Measurements from ENCODE around the gene CZIB. TPM values are rescaled to one million over a fixed set of nuclear protein-coding genes. Genes with fewer than 3 reads are reported as not detected.

The CZIB gene
- total and polyA plus RNA-seq, 2 of the 13 experiments (the other 11 are each of a cell fraction or from before 2014, with no cell fraction given) = 49.2 to 67.0 TPM

- TF ChIP-seq POLR2G (IDR thresholded peaks at IDR 0.05; ENCODE audit: low read depth, low read length) (peak; percentile 34; the same call in 1 of the 2 replicates), NKX3-1 (CRISPR knock-in tag; IDR thresholded peaks at IDR 0.05) (0 out of 2 replicates have a peak, but pooled peaks have one; percentile 43), ZNF484 (CRISPR knock-in tag; IDR thresholded peaks at IDR 0.05; ENCODE audit: borderline replicate concordance, low read depth) (no peak), ZNF362 (CRISPR knock-in tag; IDR thresholded peaks at IDR 0.05; ENCODE audit: borderline replicate concordance) (peak; percentile 17; the same call in 1 of the 2 replicates), ZNF597 (CRISPR knock-in tag; IDR thresholded peaks at IDR 0.05) (no peak), E2F5 (CRISPR knock-in tag; conservative IDR thresholded peaks at IDR 0.05) (no peak), TCF7L2 (IDR thresholded peaks at IDR 0.05; ENCODE audit: low read depth, low read length) (peak; percentile 35; the same call in 1 of the 2 replicates), PTBP1 (IDR thresholded peaks at IDR 0.05; ENCODE audit: low read depth, low read length, poor library complexity, severe bottlenecking) (no peak), ZNF468 (CRISPR knock-in tag; IDR thresholded peaks at IDR 0.05) (no peak), PHF20 (CRISPR knock-in tag; IDR thresholded peaks at IDR 0.05) (0 out of 2 replicates have a peak, but pooled peaks have one; percentile 28), ZNF432 (CRISPR knock-in tag; IDR thresholded peaks at IDR 0.05; ENCODE audit: borderline replicate concordance) (no peak), MAFF (IDR thresholded peaks at IDR 0.05; ENCODE audit: low read depth, low read length) (no peak), REPIN1 (CRISPR knock-in tag; IDR thresholded peaks at IDR 0.05; ENCODE audit: borderline replicate concordance, low read depth) (no peak), RCOR2 (CRISPR knock-in tag; IDR thresholded peaks at IDR 0.05) (0 out of 2 replicates have a peak, but pooled peaks have one; percentile 91), CC2D1A (CRISPR knock-in tag; IDR thresholded peaks at IDR 0.05) (no peak), POGK (CRISPR knock-in tag; conservative IDR thresholded peaks at IDR 0.05) (peak; percentile 47; the same call in 1 of the 2 replicates), ZUFSP (CRISPR knock-in tag; IDR thresholded peaks at IDR 0.05; ENCODE audit: borderline replicate concordance) (no peak), SIN3A (IDR thresholded peaks at IDR 0.05; ENCODE audit: borderline replicate concordance, low read depth, low read length) (peak; percentile 62; the same call in 1 of the 2 replicates), NRL (CRISPR knock-in tag; IDR thresholded peaks at IDR 0.05; ENCODE audit: borderline replicate concordance) (no peak), ZEB1 (IDR thresholded peaks at IDR 0.05; ENCODE audit: insufficient replicate concordance, low read depth) (peak; percentile 36)
Measured at GRCh38 chr1:53183095-53183990, 37.1 kb downstream of the CZIB start (continued).

All from HepG2 (cell line).